Measurements from ENCODE around the gene FKBP11.

DNA sequence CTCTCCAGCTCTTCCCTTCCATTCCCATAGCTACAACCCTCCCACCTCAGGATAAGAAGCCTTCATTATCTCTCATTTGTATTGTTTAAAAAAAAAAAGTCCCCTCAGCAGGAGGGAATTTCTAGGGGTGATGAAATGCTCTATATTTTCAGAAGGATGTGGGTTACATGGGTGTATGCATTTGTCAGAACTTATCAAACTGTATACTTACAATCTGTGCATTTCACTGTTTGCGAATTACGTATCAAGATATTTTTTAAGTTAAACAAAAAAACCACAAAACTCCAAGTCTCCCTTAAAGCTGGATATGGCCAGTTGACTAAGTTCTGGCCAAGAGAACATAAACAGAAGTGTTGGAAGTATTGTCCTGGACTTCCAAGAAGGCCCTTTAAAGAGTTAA, 2.0 kb upstream of the FKBP11 start:
- TF ChIP-seq, protein P1, sequence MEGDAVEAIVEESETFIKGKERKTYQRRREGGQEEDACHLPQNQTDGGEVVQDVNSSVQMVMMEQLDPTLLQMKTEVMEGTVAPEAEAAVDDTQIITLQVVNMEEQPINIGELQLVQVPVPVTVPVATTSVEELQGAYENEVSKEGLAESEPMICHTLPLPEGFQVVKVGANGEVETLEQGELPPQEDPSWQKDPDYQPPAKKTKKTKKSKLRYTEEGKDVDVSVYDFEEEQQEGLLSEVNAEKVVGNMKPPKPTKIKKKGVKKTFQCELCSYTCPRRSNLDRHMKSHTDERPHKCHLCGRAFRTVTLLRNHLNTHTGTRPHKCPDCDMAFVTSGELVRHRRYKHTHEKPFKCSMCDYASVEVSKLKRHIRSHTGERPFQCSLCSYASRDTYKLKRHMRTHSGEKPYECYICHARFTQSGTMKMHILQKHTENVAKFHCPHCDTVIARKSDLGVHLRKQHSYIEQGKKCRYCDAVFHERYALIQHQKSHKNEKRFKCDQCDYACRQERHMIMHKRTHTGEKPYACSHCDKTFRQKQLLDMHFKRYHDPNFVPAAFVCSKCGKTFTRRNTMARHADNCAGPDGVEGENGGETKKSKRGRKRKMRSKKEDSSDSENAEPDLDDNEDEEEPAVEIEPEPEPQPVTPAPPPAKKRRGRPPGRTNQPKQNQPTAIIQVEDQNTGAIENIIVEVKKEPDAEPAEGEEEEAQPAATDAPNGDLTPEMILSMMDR (CRISPR knock-in tag; IDR thresholded peaks at IDR 0.05) = no peak
- no peak for TF ChIP-seq JUN (CRISPR knock-in tag; IDR thresholded peaks at IDR 0.05)
- no peak for TF ChIP-seq ETV6 (CRISPR knock-in tag; conservative IDR thresholded peaks at IDR 0.05)
- TF ChIP-seq, protein P2, sequence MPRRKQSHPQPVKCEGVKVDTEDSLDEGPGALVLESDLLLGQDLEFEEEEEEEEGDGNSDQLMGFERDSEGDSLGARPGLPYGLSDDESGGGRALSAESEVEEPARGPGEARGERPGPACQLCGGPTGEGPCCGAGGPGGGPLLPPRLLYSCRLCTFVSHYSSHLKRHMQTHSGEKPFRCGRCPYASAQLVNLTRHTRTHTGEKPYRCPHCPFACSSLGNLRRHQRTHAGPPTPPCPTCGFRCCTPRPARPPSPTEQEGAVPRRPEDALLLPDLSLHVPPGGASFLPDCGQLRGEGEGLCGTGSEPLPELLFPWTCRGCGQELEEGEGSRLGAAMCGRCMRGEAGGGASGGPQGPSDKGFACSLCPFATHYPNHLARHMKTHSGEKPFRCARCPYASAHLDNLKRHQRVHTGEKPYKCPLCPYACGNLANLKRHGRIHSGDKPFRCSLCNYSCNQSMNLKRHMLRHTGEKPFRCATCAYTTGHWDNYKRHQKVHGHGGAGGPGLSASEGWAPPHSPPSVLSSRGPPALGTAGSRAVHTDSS (CRISPR knock-in tag; conservative IDR thresholded peaks at IDR 0.05) = no peak
